Inferior parietal cortex (tissue), 1 donor: ENCODE results near the gene UQCC5.

Source experiments
- DNase-seq: peaks from one replicate; pipeline ENCODE4 v3.0.0-alpha.2; 2016; ENCODE audit errors: extremely low spot score

The UQCC5 gene

GRCh38 chr3:52503788-52504424, 32.5 kb upstream of the UQCC5 start:
- DNase-seq = no peak

DNA sequence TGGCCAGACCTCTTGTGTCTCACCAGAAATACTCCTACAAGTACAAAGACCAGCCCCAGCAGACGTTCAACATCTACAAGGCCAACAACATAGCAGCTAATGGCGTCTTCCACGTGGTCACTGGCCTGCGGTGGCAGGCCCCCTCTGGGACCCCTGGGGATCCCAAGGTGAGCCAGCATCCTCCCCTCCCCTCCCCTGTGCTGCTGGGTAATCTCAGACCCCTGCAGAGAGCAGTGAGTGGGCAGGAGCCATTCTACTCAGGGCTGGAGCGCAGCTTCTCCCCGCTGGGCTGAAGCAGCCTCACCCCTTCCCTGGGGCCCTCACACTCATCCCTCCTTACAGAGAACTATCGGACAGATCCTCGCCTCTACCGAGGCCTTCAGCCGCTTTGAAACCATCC, 31.4 kb upstream of the UQCC5 start:
- no peak for DNase-seq

GRCh38 chr3:52506266-52506966, 30.0 kb upstream of the UQCC5 start:
- no peak for DNase-seq

- DNase-seq = no peak
Observed at GRCh38 chr3:52507359-52507758, 29.0 kb upstream of the UQCC5 start.

- DNase-seq = no peak
Observed at GRCh38 chr3:52509753-52510328, 26.6 kb upstream of the UQCC5 start.

- DNase-seq = no peak
Observed at GRCh38 chr3:52511509-52511908, 24.9 kb upstream of the UQCC5 start.

GRCh38 chr3:52512105-52512504, 24.3 kb upstream of the UQCC5 start:
- no peak for DNase-seq

GRCh38 chr3:52512727-52513126, 23.7 kb upstream of the UQCC5 start:
- no peak for DNase-seq

DNA sequence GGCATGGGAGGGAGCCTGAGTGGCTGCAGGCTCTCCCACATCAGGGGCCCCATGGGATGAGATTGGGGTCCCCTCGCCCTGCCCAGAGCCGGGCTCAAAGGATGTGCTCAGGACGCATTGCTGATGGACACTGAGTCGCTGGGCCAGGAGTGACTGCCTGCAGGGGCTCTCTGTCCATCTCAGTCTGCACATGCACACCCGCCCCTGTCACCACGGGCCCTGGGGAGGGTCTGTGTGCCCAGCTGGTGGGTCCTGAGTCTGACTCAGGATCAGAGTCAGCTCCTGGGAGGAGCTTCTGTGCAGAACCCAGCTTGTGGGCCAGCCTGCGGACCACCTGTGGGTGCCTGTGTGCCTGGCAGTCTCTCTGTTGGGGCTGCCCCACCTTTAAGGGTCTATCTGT, 23.1 kb upstream of the UQCC5 start:
- DNase-seq = no peak

GRCh38 chr3:52514576-52514975, 21.8 kb upstream of the UQCC5 start:
- DNase-seq = no peak

DNA sequence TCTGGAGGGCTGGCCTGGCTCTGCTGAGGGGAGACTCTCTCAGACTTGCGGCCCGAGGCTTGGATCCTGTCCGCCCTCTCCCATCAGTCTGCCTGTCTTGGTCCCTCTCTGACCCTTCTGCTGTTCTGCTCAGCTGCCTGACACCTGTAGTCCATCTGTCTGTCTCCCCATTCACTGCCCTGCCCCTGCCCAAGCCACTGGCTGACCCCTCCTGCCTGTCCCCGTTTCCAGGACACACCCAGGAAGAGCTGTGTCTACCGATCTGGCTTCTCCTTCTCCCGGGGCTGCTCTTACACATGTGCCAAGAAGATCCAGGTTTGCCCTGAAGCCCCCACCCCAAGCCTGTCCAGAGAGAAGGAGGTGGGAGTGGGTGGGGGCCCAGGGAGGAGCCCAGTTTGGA, 21.2 kb upstream of the UQCC5 start:
- DNase-seq = no peak

- no peak for DNase-seq
Observed at GRCh38 chr3:52516509-52517195, 19.8 kb upstream of the UQCC5 start.

GRCh38 chr3:52517796-52518722, 18.3 kb upstream of the UQCC5 start:
- no peak for DNase-seq

GRCh38 chr3:52518723-52519444, 17.5 kb upstream of the UQCC5 start:
- no peak for DNase-seq

DNA sequence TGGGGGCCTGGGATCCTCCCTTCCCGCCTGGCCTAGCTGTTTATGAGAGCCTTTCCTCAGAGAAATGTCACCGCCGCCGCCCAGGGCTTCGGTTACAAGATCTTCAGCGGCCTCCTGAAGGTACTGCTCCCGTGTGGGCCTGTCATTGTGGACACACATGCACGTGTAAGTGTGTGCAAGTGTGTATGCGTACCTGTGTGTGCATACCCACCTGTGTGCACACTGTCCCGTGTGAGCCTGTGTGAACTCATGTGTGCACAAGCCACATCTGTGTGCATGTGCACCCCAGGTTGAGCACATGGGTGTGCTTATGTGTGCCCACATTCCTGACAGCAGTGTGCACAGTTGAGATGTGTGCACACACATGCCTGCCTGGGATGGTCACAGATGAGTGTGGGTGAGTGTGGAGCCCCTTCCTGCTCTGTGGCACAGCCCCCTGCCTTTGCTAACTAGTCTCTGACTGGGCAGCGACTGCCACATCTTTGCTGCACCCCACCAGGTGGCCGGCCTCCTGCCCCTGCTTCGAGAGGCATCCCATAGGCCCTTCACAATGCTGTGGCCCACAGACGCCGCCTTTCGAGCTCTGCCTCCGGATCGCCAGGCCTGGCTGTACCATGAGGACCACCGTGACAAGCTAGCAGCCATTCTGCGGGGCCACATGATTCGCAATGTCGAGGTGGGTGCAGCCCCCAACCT, 16.8 kb upstream of the UQCC5 start:
- DNase-seq = no peak

DNA sequence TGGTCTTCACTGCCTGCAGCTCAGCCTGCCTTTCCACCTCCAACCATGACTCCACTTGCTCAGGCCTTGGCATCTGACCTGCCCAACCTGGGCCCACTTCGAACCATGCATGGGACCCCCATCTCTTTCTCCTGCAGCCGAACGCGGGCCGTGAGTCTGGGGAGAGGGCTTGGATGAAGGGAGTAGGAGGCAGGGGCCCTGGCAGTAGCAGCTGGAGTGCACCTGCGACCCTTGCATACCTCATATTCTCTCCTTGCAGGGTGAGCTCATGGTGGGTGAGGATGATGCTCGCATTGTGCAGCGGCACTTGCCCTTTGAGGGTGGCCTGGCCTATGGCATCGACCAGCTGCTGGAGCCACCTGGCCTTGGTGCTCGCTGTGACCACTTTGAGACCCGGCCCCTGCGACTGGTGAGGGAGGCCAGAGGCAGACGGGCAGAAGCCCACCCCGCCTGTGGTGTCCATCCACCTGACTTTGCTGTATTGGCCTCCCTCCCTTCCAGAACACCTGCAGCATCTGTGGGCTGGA, 16.2 kb upstream of the UQCC5 start:
- DNase-seq = no peak

DNA sequence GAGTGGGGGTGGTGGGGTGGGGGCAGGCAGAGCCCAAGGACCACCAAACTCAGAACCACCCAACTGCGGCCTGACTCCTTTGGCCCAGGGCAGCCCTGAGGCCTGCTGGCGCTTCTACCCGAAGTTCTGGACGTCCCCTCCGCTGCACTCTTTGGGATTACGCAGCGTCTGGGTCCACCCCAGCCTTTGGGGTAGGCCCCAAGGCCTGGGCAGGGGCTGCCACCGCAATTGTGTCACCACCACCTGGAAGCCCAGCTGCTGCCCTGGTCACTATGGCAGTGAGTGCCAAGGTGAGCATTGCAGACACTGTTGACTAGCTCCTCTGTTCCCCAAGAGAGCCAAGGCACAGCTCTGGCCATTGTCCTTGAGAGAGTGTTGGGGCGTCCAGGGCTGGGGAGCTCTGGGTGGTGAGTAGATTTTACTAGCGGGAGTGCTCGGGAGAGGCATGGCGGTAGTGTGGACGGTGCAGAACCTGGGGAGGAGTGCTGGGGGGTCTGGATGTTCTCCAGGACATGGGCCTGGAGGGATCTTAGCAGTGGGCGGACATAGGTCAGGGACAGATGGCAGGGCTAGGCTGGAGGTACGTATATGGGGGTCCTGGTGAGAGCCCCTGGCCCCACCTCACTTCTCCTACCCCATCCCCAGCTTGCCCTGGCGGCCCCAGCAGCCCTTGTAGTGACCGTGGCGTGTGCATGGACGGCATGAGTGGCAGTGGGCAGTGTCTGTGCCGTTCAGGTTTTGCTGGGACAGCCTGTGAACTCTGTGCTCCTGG, 15.5 kb upstream of the UQCC5 start:
- no peak for DNase-seq

DNA sequence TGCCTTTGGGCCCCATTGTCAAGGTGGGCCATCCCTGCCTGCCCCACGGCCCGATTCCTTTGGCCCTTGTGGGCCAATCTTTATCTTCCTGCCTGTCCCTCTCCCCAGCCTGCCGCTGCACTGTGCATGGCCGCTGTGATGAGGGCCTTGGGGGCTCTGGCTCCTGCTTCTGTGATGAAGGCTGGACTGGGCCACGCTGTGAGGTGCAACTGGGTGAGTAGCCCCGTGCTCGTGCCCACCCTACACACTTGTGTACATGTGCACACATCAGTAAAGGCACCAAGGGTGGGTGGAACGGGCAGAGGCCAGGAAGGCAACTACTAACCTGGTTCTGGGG, 14.9 kb upstream of the UQCC5 start:
- no peak for DNase-seq

DNA sequence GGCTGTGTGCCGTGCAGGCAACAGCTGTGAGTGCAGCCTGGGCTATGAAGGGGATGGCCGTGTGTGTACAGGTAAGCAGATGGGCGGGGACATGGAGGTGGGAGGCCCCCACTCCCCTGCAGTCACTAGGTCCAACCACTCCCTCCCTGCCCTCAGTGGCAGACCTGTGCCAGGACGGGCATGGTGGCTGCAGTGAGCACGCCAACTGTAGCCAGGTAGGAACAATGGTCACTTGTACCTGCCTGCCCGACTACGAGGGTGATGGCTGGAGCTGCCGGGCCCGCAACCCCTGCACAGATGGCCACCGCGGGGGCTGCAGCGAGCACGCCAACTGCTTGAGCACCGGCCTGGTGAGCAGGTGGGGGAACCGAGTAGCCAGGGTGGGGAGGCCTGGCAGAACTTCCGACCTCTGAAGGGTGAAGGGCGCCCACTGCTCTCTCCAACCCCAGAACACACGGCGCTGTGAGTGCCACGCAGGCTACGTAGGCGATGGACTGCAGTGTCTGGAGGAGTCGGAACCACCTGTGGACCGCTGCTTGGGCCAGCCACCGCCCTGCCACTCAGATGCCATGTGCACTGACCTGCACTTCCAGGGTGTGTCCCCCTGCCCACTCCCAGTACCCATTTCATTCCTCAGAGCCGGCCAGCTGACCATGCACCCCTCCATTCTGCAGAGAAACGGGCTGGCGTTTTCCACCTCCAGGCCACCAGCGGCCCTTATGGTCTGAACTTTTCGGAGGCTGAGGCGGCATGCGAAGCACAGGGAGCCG, 14.3 kb upstream of the UQCC5 start:
- no peak for DNase-seq
